WI38 (cell line): Measurements from ENCODE around the gene HOXC9.

Source experiments
- H3K4me3 ChIP-seq: 2 replicates; pipeline ENCODE4 v1.5.1; 2011; ENCODE audit warnings: low read depth, mild to moderate bottlenecking, control low read depth, low read length
- CTCF ChIP-seq: IDR thresholded peaks from 2 replicates; pipeline ENCODE4 v1.5.1; 2012; ENCODE audit warnings: low read depth, mild to moderate bottlenecking, control low read depth, low read length

HOXC9 gene

GRCh38 chr12:54017878-54018467 lies 18.0 kb downstream of the HOXC9 start:
- no peak overlapping the region for H3K4me3 ChIP-seq
- no peak for TF ChIP-seq CTCF

GRCh38 chr12:54018468-54018984 lies 18.6 kb downstream of the HOXC9 start:
- no peak for TF ChIP-seq CTCF

GRCh38 chr12:54019091-54019811 lies 19.3 kb downstream of the HOXC9 start:
- no peak overlapping the region for H3K4me3 ChIP-seq
- TF ChIP-seq CTCF = no peak

More at GRCh38 chr12:54018468-54018984, 18.6 kb downstream of the HOXC9 start:
- H3K4me3 ChIP-seq = no peak overlapping the region

GRCh38 chr12:54019924-54020590 lies 20.1 kb downstream of the HOXC9 start:
- TF ChIP-seq CTCF = no peak
- H3K4me3 ChIP-seq = no peak overlapping the region

- no peak overlapping the region for H3K4me3 ChIP-seq
- TF ChIP-seq CTCF = no peak
Measured at GRCh38 chr12:54020591-54021405, 20.8 kb downstream of the HOXC9 start.

GRCh38 chr12:54021432-54022013 lies 21.6 kb downstream of the HOXC9 start:
- TF ChIP-seq CTCF = no peak
- no peak overlapping the region for H3K4me3 ChIP-seq
